WTC11 (cell line): ENCODE data around the gene GTSE1.

ENCODE experiments used
- TF ChIP-seq, protein P1 (sequence below): sonication (generic); formaldehyde crosslinking; IDR thresholded peaks from 2 replicates; pipeline ENCODE4 v1.8.0; 2022; ENCODE audit warnings: mild to moderate bottlenecking, missing genetic modification reagents
- TF ChIP-seq, protein P2 (sequence below): fragments of 250-450 bp; sonication (Bioruptor Pico); IDR thresholded peaks from 2 replicates; pipeline ENCODE4 v1.9.0; 2021; ENCODE audit warnings: mild to moderate bottlenecking, borderline replicate concordance
- TF ChIP-seq, protein P3 (sequence below): fragments of 200-600 bp; IDR thresholded peaks from 2 replicates; pipeline ENCODE4 v1.8.0; 2022; ENCODE audit warnings: antibody characterized with exemption

DNA sequence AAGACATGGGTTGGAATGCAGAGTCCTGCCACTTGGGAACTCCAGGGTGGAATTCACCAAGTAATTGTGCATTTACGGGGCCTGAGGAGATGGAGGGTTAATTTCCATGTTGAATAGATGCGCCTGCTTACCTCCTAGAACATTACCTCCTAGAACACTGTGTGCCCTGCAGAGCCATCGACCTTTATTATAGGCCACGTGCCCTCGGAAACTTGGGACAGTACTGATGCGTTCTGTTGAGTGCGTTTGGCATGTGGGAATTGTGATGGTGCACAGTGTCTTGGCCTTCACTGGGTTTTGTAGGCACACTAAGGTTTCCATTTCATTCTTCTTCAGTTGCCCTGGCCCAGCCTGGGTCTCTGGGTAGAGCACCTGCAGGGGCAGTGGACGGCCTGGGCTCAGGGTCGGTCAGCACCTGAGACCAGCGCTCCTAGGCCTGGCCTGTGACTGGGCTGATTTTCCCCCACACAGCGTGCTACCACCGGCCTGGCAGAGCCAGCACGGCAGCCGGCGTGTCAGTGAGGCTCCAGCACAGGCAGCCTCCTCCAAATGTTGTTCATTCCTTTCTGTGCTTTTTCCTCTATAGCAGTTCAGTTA is 51.5 kb downstream of the GTSE1 start:
- TF ChIP-seq, protein P1, sequence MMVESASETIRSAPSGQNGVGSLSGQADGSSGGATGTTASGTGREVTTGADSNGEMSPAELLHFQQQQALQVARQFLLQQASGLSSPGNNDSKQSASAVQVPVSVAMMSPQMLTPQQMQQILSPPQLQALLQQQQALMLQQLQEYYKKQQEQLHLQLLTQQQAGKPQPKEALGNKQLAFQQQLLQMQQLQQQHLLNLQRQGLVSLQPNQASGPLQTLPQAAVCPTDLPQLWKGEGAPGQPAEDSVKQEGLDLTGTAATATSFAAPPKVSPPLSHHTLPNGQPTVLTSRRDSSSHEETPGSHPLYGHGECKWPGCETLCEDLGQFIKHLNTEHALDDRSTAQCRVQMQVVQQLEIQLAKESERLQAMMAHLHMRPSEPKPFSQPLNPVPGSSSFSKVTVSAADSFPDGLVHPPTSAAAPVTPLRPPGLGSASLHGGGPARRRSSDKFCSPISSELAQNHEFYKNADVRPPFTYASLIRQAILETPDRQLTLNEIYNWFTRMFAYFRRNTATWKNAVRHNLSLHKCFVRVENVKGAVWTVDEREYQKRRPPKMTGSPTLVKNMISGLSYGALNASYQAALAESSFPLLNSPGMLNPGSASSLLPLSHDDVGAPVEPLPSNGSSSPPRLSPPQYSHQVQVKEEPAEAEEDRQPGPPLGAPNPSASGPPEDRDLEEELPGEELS (CRISPR knock-in tag) = no peak
- TF ChIP-seq, protein P2, sequence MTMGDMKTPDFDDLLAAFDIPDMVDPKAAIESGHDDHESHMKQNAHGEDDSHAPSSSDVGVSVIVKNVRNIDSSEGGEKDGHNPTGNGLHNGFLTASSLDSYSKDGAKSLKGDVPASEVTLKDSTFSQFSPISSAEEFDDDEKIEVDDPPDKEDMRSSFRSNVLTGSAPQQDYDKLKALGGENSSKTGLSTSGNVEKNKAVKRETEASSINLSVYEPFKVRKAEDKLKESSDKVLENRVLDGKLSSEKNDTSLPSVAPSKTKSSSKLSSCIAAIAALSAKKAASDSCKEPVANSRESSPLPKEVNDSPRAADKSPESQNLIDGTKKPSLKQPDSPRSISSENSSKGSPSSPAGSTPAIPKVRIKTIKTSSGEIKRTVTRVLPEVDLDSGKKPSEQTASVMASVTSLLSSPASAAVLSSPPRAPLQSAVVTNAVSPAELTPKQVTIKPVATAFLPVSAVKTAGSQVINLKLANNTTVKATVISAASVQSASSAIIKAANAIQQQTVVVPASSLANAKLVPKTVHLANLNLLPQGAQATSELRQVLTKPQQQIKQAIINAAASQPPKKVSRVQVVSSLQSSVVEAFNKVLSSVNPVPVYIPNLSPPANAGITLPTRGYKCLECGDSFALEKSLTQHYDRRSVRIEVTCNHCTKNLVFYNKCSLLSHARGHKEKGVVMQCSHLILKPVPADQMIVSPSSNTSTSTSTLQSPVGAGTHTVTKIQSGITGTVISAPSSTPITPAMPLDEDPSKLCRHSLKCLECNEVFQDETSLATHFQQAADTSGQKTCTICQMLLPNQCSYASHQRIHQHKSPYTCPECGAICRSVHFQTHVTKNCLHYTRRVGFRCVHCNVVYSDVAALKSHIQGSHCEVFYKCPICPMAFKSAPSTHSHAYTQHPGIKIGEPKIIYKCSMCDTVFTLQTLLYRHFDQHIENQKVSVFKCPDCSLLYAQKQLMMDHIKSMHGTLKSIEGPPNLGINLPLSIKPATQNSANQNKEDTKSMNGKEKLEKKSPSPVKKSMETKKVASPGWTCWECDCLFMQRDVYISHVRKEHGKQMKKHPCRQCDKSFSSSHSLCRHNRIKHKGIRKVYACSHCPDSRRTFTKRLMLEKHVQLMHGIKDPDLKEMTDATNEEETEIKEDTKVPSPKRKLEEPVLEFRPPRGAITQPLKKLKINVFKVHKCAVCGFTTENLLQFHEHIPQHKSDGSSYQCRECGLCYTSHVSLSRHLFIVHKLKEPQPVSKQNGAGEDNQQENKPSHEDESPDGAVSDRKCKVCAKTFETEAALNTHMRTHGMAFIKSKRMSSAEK = no peak
- TF ChIP-seq, protein P3, sequence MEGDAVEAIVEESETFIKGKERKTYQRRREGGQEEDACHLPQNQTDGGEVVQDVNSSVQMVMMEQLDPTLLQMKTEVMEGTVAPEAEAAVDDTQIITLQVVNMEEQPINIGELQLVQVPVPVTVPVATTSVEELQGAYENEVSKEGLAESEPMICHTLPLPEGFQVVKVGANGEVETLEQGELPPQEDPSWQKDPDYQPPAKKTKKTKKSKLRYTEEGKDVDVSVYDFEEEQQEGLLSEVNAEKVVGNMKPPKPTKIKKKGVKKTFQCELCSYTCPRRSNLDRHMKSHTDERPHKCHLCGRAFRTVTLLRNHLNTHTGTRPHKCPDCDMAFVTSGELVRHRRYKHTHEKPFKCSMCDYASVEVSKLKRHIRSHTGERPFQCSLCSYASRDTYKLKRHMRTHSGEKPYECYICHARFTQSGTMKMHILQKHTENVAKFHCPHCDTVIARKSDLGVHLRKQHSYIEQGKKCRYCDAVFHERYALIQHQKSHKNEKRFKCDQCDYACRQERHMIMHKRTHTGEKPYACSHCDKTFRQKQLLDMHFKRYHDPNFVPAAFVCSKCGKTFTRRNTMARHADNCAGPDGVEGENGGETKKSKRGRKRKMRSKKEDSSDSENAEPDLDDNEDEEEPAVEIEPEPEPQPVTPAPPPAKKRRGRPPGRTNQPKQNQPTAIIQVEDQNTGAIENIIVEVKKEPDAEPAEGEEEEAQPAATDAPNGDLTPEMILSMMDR = no peak
